Adipose tissue (tissue), 3 donors: ENCODE results near the gene LMO1. TPM values are rescaled to one million over a fixed set of nuclear protein-coding genes. Genes with fewer than 3 reads are reported as not detected.

Experiments used
- H3K27ac ChIP-seq: one replicate; pipeline ENCODE4 v1.5.1; 2013; ENCODE audit warnings: low read depth, low read length
- WGBS, 3 donors: extraction: QIAGEN DNeasy Blood & Tissue Kit; methylation state at CpG; one replicate each; pipeline ENCODE4 v1.1.7; 2013; 5-methylcytosine and 5-hydroxymethylcytosine counted together
- polyA plus RNA-seq, 3 donors: library from polyadenylated mRNA; stranded (reverse); fragments of 200-250 nt; gene quantifications; one replicate each; pipeline ENCODE4 v1.2.3, GENCODE V29; 2013
- donor health status: healthy with polysubstance abuse.
- donor health status: Bipolar disorder and iron deficiency.
- donor health status: healthy.

The LMO1 gene
- polyA plus RNA-seq, 3 donors, result 0.10 to 0.54 TPM; not detected in 1

- 11 to 16% (median 11%) methylated on average over 58 to 65 of the region's 65 CpGs for WGBS, 3 donors
- no peak overlapping the region for H3K27ac ChIP-seq
These were observed 5.1 kb upstream of the LMO1 start for GRCh38 chr11:8268530-8269400.

GRCh38 chr11:8267831-8268529 lies 4.3 kb upstream of the LMO1 start:
- 2 to 3% (median 2%) methylated on average over 60 to 74 of the region's 74 CpGs for WGBS, 3 donors
- H3K27ac ChIP-seq, result no peak overlapping the region

GRCh38 chr11:8267280-8267679 lies 3.6 kb upstream of the LMO1 start:
- WGBS, 3 donors, result 94% methylated on average over 5 of the region's 5 CpGs
- H3K27ac ChIP-seq, result no peak overlapping the region

GRCh38 chr11:8266246-8267241 lies 2.9 kb upstream of the LMO1 start:
- no peak overlapping the region for H3K27ac ChIP-seq
- 91 to 96% (median 92%) methylated on average over 11 of the region's 11 CpGs for WGBS, 3 donors

- 65 to 78% (median 69%) methylated on average over 6 of the region's 6 CpGs for WGBS, 3 donors
- no peak overlapping the region for H3K27ac ChIP-seq
These were observed 2.1 kb upstream of the LMO1 start for GRCh38 chr11:8265681-8266241.

- 1 to 2% (median 1%) methylated on average over 36 to 53 of the region's 53 CpGs for WGBS, 3 donors
- no peak overlapping the region for H3K27ac ChIP-seq
These were observed 439 bp downstream of the LMO1 start for GRCh38 chr11:8263109-8263768.

GRCh38 chr11:8262552-8263108 lies 1.0 kb downstream of the LMO1 start:
- WGBS, 3 donors, result 1 to 3% (median 2%) methylated on average over 45 to 66 of the region's 66 CpGs
- H3K27ac ChIP-seq, result no peak overlapping the region

GRCh38 chr11:8261921-8262551 lies 1.6 kb downstream of the LMO1 start:
- H3K27ac ChIP-seq, result no peak overlapping the region
- WGBS, 3 donors, result 73 to 87% (median 83%) methylated on average over 12 of the region's 12 CpGs

GRCh38 chr11:8261291-8261690 lies 2.4 kb downstream of the LMO1 start:
- no peak overlapping the region for H3K27ac ChIP-seq
- 94 to 100% (median 95%) methylated on average over 2 of the region's 2 CpGs for WGBS, 3 donors

- WGBS, 3 donors, result 81 to 91% (median 88%) methylated on average over 20 of the region's 20 CpGs
These were observed 3.3 kb downstream of the LMO1 start for GRCh38 chr11:8260202-8260966.

GRCh38 chr11:8259306-8259959 lies 4.2 kb downstream of the LMO1 start:
- H3K27ac ChIP-seq, result no peak overlapping the region
- whole genome bisulfite sequencing, 3 donors, result 74 to 90% (median 78%) methylated on average over 11 of the region's 11 CpGs

More at GRCh38 chr11:8260202-8260966, 3.3 kb downstream of the LMO1 start:
- H3K27ac ChIP-seq, result no peak overlapping the region

- WGBS, 3 donors, result 68 to 84% (median 68%) methylated on average over 9 of the region's 9 CpGs
- H3K27ac ChIP-seq, result no peak overlapping the region
These were observed 4.9 kb downstream of the LMO1 start for GRCh38 chr11:8258784-8259183.

GRCh38 chr11:8258289-8258688 lies 5.4 kb downstream of the LMO1 start:
- H3K27ac ChIP-seq, result no peak overlapping the region
- 39 to 64% (median 51%) methylated on average over 5 of the region's 5 CpGs for WGBS, 3 donors

- no peak overlapping the region for H3K27ac ChIP-seq
- WGBS, 3 donors, result 85 to 89% (median 86%) methylated on average over 4 of the region's 4 CpGs
These were observed 6.5 kb downstream of the LMO1 start for GRCh38 chr11:8257003-8257664.

- WGBS, 3 donors, result 84 to 88% (median 87%) methylated on average over 5 of the region's 5 CpGs
- no peak overlapping the region for H3K27ac ChIP-seq
These were observed 7.2 kb downstream of the LMO1 start for GRCh38 chr11:8256271-8257002.
